GM21576 (cell line): ENCODE data around the gene RBM47.
"Not testable (repeated sequence)": the region's sequence is repeated elsewhere in the genome, so short reads cannot be mapped to it uniquely, and the experiment has no call there.

Experiments used
- ATAC-seq: cut with Tn5 transposase; IDR thresholded peaks from one replicate; pipeline ENCODE4 v1.9.1; 2021; ENCODE audit warnings: mild to moderate bottlenecking, moderate library complexity; ENCODE audit not compliant: unreplicated experiment

RBM47 gene

DNA sequence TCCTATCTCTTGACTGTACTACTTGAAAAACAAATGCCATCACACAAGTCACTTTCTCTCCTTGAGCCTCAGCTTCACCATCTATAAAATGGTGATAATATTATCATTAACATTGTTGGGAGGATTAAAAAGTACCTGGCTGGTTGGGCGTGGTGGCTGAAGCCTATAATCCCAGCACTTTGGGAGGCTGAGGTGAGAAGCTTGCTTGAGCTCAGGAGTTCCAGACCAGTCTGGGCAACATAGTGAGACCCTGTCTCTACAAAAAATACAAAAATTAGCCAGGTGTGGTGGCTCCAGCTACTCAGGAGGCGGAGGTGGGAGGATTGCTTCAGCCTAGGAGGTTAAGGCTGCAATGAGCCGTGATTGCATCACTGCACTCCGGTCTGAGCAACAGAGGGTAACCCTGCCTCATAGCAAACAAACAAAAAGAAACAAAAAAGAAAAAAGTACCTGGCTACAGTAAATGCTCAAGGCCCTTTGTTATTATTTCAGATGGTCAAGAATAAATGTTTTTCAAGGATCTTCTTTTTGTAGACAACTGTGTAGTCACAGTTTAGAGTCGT is 174.2 kb downstream of the RBM47 start:
- no peak for ATAC-seq

GRCh38 chr4:40454816-40455215 is 174.8 kb downstream of the RBM47 start:
- no peak for ATAC-seq

- ATAC-seq: no peak
Observed at GRCh38 chr4:40453912-40454311, 175.8 kb downstream of the RBM47 start.

DNA sequence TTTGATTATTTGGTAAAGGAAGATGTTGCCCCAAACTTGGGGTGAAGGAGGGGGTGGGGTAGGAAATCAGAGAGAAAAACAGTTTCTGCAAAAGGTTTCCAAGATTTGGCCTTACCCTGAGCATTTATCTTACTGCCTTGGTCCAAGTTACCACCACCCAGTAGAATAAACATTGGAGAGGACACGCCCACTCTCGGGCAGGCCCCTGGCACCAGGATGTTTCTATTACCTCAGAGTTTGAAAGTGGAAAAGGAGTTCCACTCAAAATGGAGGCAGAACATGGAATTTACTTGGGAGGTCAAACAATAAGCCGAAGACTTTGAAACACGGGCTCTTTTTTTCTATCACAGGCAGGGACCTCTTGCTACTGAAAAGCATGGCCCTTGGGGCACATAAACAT is 180.8 kb downstream of the RBM47 start:
- no peak for ATAC-seq

DNA sequence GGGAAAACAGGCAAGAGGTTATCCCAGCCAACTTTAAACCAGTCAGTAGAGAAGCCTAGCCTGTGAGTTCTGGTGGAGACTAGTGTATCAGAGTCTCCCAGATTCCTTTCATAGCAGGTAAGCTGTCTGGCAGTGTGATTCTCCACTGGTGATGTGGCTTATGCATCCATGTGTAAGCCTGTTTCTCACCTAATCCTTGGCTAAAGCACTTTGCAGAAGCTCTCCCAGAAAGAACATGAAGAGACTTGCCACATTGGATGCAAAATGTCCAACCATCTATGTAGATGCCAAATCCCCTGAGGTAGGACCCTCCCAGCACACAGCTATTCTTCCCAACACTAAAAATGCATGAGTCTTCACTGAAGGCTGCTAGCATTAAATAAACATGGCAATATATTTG is 182.8 kb downstream of the RBM47 start:
- ATAC-seq: no peak

DNA sequence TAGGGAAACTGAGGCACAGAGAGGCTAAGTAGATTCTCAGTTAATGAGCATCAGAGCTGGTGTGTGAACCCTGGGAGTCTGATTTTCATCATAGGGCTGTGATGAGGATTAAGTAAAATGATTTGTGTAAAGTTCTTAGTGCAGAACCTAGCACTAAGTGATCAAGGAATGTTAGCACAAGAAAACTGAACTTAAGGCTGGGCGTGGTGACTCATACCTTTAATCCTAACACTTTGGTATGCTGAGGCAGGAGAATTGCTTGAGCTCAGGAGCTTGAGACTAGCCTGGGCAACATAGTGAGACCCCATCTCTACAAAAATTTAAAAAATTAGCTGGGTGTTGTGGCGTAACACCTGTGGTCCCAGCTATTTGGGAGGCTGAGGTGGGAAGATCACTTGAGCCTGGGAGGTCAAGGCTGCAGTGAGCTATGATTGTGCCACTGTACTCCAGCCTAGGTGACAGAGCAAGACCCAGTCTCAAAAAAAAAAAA is 183.4 kb downstream of the RBM47 start:
- ATAC-seq: not testable (repeated sequence)

DNA sequence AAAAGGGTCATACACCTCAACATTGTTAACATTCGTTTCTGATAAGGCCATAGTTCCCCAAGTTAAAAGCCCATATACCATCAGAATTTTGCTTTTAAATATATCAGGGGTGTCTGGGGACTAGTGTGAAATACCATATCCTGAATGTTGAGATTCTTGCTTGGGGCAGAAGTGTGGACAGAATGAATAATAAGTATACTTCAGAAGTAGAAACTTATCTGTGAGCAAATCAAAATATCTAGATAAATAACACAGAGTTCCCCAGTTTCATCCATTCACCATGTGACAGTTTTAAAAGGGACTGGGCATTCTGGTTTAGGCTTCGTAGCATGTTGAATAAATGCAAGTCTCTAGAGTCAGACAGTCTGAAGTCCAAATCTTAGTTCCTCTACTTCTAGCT is 184.0 kb downstream of the RBM47 start:
- no peak for ATAC-seq

- ATAC-seq: no peak
Observed at GRCh38 chr4:40441430-40441829, 188.2 kb downstream of the RBM47 start.

DNA sequence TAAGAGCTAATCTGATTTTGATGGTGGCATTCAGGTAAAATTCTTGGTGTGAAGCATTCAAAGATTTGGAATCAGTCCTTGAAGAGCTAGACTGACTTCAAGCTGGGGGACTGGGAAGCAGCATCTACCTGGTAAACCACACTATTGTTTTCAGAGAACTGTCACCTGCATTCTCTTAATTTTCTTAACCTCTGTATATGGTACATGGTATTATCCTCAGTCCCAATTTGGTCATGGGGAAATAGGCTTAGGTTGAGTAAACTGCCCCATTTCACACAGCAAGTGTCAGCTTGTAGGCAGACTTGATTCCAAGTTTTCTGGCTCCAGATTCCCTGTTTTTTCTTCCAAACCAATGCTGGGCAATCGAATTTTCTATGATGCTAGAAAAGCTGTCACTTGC is 190.1 kb downstream of the RBM47 start:
- no peak for ATAC-seq

- ATAC-seq: no peak
Observed at GRCh38 chr4:40438384-40439026, 191.2 kb downstream of the RBM47 start.

GRCh38 chr4:40437741-40438383 is 191.8 kb downstream of the RBM47 start:
- no peak for ATAC-seq

DNA sequence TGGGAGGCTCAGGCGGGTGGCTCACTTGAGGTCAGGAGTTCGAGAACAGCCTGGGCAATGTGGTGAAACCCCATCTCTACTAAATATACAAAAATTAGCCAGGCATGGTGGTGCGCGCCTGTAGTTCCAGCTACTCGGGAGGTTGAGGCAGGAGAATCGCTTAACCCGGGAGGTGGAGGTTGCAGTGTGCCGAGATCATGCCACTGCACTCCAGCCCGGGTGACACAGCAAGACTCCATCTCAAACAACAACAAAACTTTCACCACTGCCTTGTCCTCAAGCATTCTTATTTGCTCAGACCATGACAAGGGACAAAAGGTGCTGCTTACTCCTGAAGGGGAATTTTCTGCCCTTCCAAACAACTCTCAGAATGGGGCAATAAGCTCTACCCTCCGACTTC is 194.4 kb downstream of the RBM47 start:
- not testable (repeated sequence) for ATAC-seq

DNA sequence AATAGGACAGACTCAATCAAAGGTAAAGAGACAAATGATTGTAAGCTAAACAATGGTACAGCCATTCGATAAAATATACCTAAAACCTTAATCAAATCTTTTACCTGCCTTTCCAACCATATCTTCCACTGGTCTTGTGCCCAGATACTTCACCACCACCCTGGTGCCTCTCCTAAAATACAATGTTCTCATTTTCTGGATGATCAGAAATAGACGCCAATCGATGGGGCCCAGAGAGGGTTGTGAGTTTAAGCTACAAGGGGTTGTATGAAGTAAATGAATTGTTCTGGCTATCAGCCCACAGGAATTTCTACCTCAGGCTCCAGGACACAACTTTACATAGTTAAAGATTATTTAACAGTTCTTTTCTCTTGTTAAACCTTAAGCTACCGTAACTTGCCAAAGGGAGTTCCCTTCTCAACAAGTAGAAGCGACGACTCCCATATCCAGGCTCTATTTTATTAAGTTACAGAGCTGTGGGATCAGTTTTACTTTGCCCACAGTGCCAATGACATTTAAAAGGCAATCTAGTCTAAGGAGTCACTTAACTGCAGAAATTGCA is 195.5 kb downstream of the RBM47 start:
- no peak for ATAC-seq

- ATAC-seq: no peak
Observed at GRCh38 chr4:40432504-40432903, 197.2 kb downstream of the RBM47 start.

DNA sequence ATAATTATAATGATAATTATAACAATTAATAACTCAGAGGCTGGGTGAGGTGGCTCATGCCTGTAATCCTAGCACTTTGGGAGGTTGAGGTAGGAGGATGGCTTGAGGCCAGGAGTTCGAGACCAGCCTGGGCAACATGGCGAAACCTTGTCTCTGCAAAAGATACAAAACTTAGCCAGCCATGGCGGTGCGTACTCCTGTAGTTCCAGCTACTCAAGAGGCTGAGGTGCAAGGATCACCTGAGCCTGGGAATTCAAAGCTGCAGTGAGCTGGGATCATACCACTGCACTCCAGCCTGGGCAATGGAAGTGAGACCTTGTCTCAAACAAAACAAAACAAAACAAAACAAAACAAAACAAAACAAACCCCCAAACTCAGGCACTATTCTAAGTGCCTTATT is 201.8 kb downstream of the RBM47 start:
- ATAC-seq: not testable (repeated sequence)

GRCh38 chr4:40427128-40427527 is 202.5 kb downstream of the RBM47 start:
- ATAC-seq: no peak

DNA sequence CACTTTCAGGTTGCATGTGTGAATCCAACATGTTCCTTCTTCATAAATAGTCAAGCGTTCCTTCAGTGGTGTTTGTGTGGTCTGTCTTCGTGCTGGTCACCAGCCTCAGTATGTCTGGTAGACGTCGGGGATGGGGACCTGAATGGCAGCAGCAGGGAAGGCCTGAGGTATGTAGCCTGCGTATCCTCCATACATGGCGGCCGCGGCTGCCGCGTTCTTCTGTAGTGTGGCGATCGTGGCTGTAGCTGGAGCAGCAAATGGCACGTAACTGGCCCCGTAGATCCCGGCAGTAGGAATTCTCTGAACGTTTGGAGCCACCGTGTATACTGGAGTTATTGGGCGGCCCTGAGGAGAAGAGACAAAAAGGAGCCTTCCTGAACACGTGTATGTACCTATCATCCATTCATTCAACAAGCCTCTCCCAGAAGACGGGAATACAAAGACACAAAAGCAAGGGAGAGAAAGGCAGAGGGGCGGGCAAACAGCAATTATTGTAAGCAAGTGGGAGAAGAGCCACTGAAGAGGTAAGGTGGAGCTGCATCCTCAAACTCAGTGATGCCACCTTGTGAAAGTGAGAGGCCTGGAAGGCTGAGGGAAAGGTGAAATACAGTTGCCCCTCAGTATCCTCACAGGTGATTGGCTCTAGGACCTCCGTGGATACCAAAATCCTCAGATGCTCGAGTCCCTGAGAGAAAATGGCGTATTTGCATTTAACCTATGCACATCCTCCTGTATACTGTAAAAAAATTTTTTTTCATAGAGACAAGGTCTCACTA is 203.7 kb downstream of the RBM47 start:
- ATAC-seq: no peak

DNA sequence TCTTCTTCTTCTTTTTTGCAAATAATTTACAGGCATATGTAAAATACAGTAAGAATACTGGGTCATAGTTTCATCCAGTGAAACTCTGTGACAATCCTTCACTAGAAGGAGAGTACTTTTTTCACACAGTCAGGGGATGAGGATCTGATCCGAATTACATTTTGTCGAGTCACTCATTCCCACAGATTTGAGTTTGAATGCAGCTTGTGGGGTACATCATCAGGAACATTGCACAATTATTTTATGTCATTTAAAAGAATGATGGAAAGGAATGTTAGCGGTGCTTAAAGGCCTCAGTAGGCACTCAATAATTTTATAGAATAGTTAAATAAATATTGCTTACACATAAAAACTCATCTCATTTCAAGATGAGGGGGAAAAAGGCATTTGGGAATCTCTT is 205.9 kb downstream of the RBM47 start:
- no peak for ATAC-seq

GRCh38 chr4:40421839-40422708 is 207.6 kb downstream of the RBM47 start:
- peak; percentile 53 for ATAC-seq

- ATAC-seq: no peak
Observed at GRCh38 chr4:40419231-40419912, 210.3 kb downstream of the RBM47 start.
